Fibroblast of lung (primary cell): ENCODE data around the gene GID8. TPM values are rescaled to one million over a fixed set of nuclear protein-coding genes. Genes with fewer than 3 reads are reported as not detected.

Experiments
- DNase-seq, 2 donors: peaks; one replicate each; pipeline versions ENCODE4 v3.0.0 to v3.0.0-alpha.2; 2010; ENCODE audit warnings: low read depth in 2 of 2
- H2AFZ ChIP-seq: 2 replicates; pipeline ENCODE4 v1.5.1; 2012; ENCODE audit warnings: low read length, control low read depth, inconsistent platforms
- H3K27ac ChIP-seq: 2 replicates; pipeline ENCODE4 v1.5.1; 2011; ENCODE audit warnings: low read length, control low read depth; ENCODE audit not compliant: insufficient read depth
- H3K27me3 ChIP-seq: 2 replicates; pipeline ENCODE4 v1.5.1; 2011; ENCODE audit warnings: mild to moderate bottlenecking, low read length; ENCODE audit not compliant: control insufficient read depth, insufficient read depth
- H3K36me3 ChIP-seq: 2 replicates; pipeline ENCODE4 v1.5.1; 2011; ENCODE audit warnings: low read length; ENCODE audit not compliant: control insufficient read depth, insufficient read depth
- H3K4me1 ChIP-seq: 2 replicates; pipeline ENCODE4 v1.5.1; 2011; ENCODE audit warnings: low read length; ENCODE audit not compliant: control insufficient read depth, insufficient read depth; ENCODE audit errors: extremely low read depth
- H3K4me2 ChIP-seq: 2 replicates; pipeline ENCODE4 v1.5.1; 2011; ENCODE audit warnings: low read length, control low read depth; ENCODE audit not compliant: insufficient read depth; ENCODE audit errors: extremely low read depth
- H3K4me3 ChIP-seq, 4 experiments: fragments of 200-600 bp in 1 of 4; sonication (generic) in 1 of 4; replicated peaks in 1 of 4; 2 replicates each; pipeline ENCODE4 v1.5.1; 2011 to 2016; ENCODE audit warnings: low read length in 4 of 4, low read depth in 3 of 4, mild to moderate bottlenecking in 3 of 4, control low read depth in 2 of 4, inconsistent platforms in 1 of 4, mixed read lengths in 1 of 4; ENCODE audit not compliant: insufficient read depth in 1 of 4; ENCODE audit errors: control extremely low read depth in 1 of 4
- H3K79me2 ChIP-seq: 2 replicates; pipeline ENCODE4 v1.5.1; 2012; ENCODE audit warnings: mild to moderate bottlenecking, low read length, inconsistent platforms; ENCODE audit not compliant: control insufficient read depth, insufficient read depth
- H3K9ac ChIP-seq: 2 replicates; pipeline ENCODE4 v1.5.1; 2011; ENCODE audit warnings: mild to moderate bottlenecking, low read length, control low read depth; ENCODE audit not compliant: insufficient read depth
- H3K9me3 ChIP-seq: 2 replicates; pipeline ENCODE4 v1.5.1; 2012; ENCODE audit warnings: low read depth, low read length; ENCODE audit not compliant: control insufficient read depth, insufficient read depth
- H4K20me1 ChIP-seq: 2 replicates; pipeline ENCODE4 v1.5.1; 2011; ENCODE audit warnings: low read length; ENCODE audit not compliant: control insufficient read depth, insufficient read depth; ENCODE audit errors: extremely low read depth
- EZH2 ChIP-seq: IDR thresholded peaks from 2 replicates; pipeline ENCODE4 v1.5.1; 2012; ENCODE audit warnings: low read length, control low read depth, mild to moderate bottlenecking; ENCODE audit errors: missing control alignments
- polyA plus RNA-seq, 2 donors: library from polyadenylated mRNA; depleted of rRNA in 1 of 2; stranded (reverse) in 1 of 2; unstranded in 1 of 2; fragments of >200 nt; gene quantifications; 2 replicates each; pipeline ENCODE4 v1.2.1, GENCODE V29; 2011 to 2012; ENCODE audit warnings: missing spikeins in 1 of 2
- total RNA-seq: library from RNA; depleted of rRNA; stranded (reverse); fragments of >200 nt; gene quantifications from 2 replicates; pipeline ENCODE4 v1.2.1, GENCODE V29; 2014
- TF ChIP-seq, protein P1 (sequence below), 2 donors: IDR thresholded peaks in 1 of 2; conservative IDR thresholded peaks in 1 of 2; 1 replicate in 1 of 2; 2 replicates in 1 of 2; pipeline ENCODE4 v1.5.1; 2011 to 2012; ENCODE audit warnings: low read length in 2 of 2, control low read depth in 1 of 2, inconsistent platforms in 1 of 2, low read depth in 1 of 2, mild to moderate bottlenecking in 1 of 2

GID8 gene
- total and polyA plus RNA-seq, 2 donors (not counting 1 experiment from before 2014, with no cell fraction given) = 23.0 to 33.9 TPM

- Histone ChIP-seq H3K27me3 (no peaks in the 10 kb centered on the region), H3K9me3 (no peaks in the 10 kb centered on the region), H3K9ac (no peak overlapping the region), H3K27ac (no peak overlapping the region), H3K4me2 (no peak overlapping the region), H3K4me1 (no peaks in the 10 kb centered on the region), H4K20me1 (no peaks in the 10 kb centered on the region), H3K79me2 (no peaks in the 10 kb centered on the region), H2AFZ (no peak overlapping the region), H3K36me3 (no peaks in the 10 kb centered on the region), H3K4me3 (no peak overlapping the region)
- TF ChIP-seq EZH2 = no peak
- TF ChIP-seq, protein P1, sequence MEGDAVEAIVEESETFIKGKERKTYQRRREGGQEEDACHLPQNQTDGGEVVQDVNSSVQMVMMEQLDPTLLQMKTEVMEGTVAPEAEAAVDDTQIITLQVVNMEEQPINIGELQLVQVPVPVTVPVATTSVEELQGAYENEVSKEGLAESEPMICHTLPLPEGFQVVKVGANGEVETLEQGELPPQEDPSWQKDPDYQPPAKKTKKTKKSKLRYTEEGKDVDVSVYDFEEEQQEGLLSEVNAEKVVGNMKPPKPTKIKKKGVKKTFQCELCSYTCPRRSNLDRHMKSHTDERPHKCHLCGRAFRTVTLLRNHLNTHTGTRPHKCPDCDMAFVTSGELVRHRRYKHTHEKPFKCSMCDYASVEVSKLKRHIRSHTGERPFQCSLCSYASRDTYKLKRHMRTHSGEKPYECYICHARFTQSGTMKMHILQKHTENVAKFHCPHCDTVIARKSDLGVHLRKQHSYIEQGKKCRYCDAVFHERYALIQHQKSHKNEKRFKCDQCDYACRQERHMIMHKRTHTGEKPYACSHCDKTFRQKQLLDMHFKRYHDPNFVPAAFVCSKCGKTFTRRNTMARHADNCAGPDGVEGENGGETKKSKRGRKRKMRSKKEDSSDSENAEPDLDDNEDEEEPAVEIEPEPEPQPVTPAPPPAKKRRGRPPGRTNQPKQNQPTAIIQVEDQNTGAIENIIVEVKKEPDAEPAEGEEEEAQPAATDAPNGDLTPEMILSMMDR (conservative IDR thresholded peaks at IDR 0.05 in 1 of 2, IDR thresholded peaks at IDR 0.05 in 1 of 2; ENCODE audit: low read depth in 1 of 2, low read length in 2 of 2) = no peak
- DNase-seq = no peak
These were observed 25.1 kb downstream of the GID8 start for GRCh38 chr20:62962891-62963613.

GRCh38 chr20:62963614-62964397 is 25.9 kb downstream of the GID8 start:
- no peak overlapping the region for H3K4me2 ChIP-seq
- no peaks in the 10 kb centered on the region for H3K79me2 ChIP-seq
- no peak overlapping the region for H3K27ac ChIP-seq
- H3K36me3 ChIP-seq = no peaks in the 10 kb centered on the region
- no peaks in the 10 kb centered on the region for H3K27me3 ChIP-seq
- H4K20me1 ChIP-seq = no peaks in the 10 kb centered on the region
- TF ChIP-seq, protein P1 (conservative IDR thresholded peaks at IDR 0.05 in 1 of 2, IDR thresholded peaks at IDR 0.05 in 1 of 2; ENCODE audit: low read depth in 1 of 2, low read length in 2 of 2) = no peak
- TF ChIP-seq EZH2 = no peak
- no peaks in the 10 kb centered on the region for H3K4me1 ChIP-seq
- no peak overlapping the region for H3K4me3 ChIP-seq
- DNase-seq = no peak
- no peak overlapping the region for H2AFZ ChIP-seq
- no peaks in the 10 kb centered on the region for H3K9me3 ChIP-seq
- H3K9ac ChIP-seq = no peak overlapping the region

GRCh38 chr20:62964700-62965099 is 26.8 kb downstream of the GID8 start:
- Histone ChIP-seq H2AFZ (no peak overlapping the region), H3K27me3 (no peaks in the 10 kb centered on the region), H3K36me3 (no peaks in the 10 kb centered on the region), H3K4me2 (no peak overlapping the region), H3K9ac (no peak overlapping the region), H3K79me2 (no peaks in the 10 kb centered on the region), H3K27ac (no peak overlapping the region), H3K4me3 (no peak overlapping the region), H4K20me1 (no peaks in the 10 kb centered on the region), H3K4me1 (no peaks in the 10 kb centered on the region), H3K9me3 (no peaks in the 10 kb centered on the region)
- DNase-seq = no peak
- TF ChIP-seq, protein P1 (conservative IDR thresholded peaks at IDR 0.05 in 1 of 2, IDR thresholded peaks at IDR 0.05 in 1 of 2; ENCODE audit: low read depth in 1 of 2, low read length in 2 of 2) = no peak
- no peak for TF ChIP-seq EZH2
